Measurements from ENCODE around the gene SETD4.

The SETD4 gene

DNA sequence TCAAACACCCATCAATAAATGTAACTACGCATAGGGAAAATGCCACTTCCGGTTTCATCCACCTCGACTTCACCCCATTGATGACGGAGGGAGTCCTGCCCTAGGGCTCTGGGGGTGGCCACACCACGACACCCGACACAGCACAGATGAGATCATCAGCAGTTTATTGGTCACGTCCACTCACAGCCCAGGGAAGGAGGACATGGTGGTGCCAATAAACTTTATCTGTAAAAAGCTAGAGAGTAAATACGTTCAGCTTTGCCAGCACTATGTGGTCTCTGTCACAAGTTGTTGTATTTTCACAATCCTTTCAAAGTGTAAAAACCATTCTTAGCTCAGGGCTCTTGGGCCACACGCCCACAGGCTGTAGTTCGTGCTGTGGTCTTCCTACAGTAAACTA is 16.3 kb downstream of the SETD4 start:
- no peak for DNase-seq

DNA sequence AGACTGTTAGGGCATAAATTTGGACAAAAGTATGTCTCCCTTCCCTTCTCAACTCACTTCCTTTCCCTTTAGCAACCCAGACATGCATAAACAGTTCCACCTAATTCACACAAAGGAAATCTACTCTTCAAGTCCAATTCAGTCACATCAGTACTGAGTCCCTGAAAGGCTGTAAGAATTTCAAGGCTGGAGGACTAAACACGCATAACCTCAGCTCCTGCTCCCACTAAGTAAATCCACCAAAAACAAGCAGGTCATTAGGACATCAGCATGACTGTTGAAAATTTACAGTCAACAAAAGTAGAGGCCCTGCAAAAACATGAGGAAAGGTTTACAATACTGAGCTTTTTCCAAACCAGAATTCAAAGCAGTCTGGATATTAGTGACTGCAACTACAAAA is 18.4 kb downstream of the SETD4 start:
- no peak for DNase-seq

DNA sequence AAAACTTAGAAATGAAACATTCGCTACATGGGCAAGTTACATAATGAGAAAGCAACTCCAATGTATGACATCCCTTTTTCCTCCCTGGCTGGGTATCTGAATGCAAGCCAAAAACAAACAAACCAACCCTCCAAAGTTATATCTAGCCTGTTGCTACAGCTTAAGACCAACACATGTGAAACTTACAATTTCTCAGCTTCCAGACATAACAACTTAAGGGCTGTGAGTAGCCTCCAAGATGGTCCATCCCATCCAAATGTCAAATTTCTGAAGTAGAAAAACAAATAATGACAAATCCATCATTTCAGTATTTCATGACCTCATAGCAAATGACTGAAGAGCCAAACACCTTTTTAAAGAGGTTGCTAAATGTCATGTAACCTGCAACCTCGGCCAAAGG is 19.9 kb downstream of the SETD4 start:
- no peak for DNase-seq

DNA sequence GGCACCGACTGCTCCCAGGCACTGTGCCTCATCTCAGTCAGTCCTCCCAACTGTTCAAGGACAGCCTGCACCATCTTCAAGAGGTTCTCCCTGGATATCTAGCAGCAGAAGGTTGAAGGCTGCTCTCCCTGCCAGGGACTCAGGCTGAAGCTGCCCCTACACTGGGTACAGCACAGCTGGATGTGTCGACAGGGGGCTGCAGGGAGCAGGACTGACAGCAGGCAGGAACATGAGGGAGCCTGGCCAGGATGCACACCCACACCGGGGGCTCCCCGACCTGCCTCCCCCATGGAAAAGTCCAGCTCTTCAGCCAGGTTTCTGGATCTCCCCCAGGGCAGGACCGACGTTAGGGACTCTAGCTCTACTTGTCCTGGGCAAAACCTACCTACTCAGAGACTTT is 20.5 kb downstream of the SETD4 start:
- DNase-seq, result no peak

DNA sequence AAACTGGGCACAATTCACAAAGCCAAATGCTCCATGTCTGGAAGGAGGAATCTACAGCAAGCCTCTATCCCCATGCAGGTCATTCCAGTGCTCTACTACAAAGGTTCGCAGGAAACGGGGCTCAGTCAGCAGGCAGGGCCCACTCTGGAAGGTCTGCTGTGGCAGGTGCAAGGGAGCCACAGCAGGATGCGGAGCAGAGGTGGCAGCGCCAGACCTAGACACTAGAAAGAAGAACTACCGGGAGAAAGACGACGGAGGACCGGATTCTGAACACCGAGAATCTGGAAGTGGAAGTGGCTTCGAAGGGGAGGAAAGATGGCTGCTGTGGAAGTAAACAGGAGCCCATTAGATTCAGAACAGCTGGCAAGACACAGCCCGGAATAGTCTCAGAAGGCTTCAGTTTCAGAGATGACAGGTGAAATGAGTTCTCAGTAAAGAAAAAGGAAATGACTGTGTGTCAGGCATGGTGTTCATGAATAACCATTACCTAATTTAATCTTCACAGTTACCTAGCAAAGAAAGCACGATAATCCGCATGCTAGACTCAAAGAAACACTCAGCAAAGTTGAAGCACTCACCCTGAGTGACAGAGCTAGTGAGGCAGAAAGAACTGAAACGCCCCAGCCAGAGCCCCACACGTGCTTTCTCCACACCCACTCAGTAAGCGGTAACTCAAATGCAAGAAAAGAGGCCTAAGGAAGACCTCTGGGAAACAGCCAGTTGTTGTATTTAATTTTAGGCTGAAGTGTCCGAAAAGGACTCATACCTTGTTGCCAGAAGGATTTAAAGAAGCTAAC is 21.4 kb downstream of the SETD4 start:
- DNase-seq, result no peak

GRCh38 chr21:36035381-36035791 is 24.9 kb downstream of the SETD4 start:
- no peak for DNase-seq

- DNase-seq, result no peak
Observed at GRCh38 chr21:36034211-36034913, 26.0 kb downstream of the SETD4 start.

DNA sequence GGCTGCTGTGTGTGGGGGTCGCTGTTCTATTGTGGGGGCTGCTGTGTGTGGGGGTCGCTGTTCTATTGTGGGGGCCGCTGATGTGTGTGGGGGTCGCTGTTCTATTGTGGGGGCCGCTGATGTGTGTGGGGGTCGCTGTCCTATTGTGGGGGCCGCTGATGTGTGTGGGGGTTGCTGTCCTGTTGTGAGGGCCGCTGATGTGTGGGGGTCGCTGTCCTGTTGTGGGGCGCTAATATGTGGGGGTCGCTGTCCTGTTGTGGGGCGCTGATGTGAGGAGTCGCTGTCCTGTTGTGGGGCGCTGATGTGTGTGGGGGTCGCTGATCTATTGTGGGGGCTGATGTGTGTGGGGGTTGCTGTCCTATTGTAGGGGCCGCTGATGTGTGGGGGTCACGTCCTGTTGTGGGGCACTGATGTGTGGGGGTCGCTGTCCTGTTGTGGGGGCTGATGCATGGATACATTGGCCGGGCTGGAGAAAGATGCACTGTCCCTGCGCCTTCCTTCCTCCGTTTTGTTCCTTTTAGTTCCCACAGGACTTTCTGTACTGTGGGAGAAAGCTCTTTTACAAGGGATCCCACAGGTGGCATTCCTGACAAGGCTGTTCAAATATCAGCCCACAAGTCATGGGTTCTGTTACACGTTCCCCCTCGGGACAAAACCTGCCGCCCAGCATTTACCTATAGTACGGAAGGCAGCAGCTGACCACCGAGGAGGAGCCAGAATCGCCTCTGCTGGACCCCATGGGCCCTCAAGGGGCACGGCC is 27.5 kb downstream of the SETD4 start:
- DNase-seq, result no peak

- no peak for DNase-seq
Observed at GRCh38 chr21:36030581-36031189, 29.6 kb downstream of the SETD4 start.

- no peak for DNase-seq
Observed at GRCh38 chr21:36029309-36029708, 31.0 kb downstream of the SETD4 start.

- DNase-seq, result peak; percentile 12 to 68 (median 48)
Observed at GRCh38 chr21:36028127-36029069, 31.9 kb downstream of the SETD4 start.

GRCh38 chr21:36027347-36027746 is 33.0 kb downstream of the SETD4 start:
- DNase-seq, result no peak

DNA sequence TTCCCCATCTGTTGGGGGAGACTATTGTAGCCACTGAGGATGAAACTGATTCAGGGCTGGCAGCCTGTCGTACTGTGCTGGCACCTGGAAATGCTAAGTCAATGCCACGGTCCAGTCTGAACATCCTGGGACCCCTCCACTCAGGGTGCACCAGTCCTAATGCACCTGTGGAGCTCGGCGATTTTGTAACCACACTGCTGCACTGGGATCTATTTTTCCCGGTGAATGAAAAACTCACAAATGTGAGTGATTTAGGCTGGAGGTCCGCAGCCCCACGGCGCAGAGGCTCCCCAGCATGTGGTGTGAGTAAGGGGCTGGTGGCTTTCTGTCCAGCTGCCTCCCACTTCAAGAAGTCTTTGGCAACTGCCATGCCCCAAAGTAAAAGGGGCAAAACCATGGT is 35.5 kb downstream of the SETD4 start:
- DNase-seq, result no peak

- no peak for DNase-seq
Observed at GRCh38 chr21:36023092-36023480, 37.2 kb downstream of the SETD4 start.

DNA sequence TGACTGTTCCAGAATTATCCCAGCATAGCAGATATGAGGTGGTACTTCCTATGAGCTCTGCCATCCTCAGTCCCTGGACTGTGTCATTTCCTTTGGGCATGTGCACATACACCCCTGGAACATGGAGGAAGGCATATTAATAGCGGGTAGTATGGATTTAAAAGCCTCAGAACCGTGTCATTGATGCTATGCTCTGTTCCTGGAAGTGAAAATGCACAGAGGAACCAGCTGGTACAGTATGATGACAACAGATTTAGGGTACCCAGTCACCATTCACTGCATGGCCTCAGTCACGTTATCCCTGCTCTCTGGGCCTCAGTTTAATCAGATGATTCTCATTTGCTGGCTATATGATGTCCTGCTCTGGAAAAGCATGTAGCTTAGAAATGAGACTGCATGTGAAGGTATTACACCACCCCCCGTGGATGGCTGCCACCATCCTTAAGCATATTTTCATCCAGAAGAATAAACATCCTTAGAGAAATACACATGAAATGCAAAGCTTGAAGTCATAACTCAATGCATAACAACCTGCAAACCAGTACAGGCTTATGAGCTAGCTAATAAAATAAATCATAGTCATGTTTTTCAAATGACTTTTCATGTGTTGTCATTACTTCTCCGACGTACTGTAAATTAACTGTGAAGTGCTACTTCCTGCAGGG is 37.8 kb downstream of the SETD4 start:
- no peak for DNase-seq

DNA sequence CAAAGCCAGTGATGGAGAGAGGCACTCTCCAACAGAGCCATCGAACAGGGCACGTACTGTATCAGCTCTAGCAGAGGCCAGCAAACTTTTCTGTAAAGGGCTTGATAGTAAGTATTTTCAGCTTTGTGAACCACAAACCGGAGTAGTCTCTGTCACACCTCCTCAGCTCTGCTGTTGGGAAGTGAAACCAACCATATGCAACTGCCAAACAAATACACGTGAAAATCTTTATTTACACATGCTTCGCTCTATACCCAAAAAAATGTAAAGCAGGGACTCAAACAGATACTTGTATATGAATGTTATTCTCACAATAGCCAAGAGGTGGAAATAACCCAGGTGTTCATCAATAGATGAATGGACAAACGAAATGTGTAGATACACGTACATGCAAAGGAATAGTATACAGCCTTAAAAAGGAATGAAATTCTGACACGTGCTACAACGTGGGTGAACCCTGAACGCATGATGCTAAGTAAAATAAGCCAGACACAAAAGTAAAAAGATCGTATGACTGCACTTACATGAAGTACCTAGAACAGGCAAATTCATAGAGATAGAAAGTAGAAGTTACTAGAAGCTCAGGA is 39.0 kb downstream of the SETD4 start:
- no peak for DNase-seq

- no peak for DNase-seq
Observed at GRCh38 chr21:36015045-36015444, 45.3 kb downstream of the SETD4 start.

GRCh38 chr21:36010801-36011200 is 49.5 kb downstream of the SETD4 start:
- DNase-seq, result no peak

GRCh38 chr21:36008505-36008904 is 51.8 kb downstream of the SETD4 start:
- no peak for DNase-seq

GRCh38 chr21:36005879-36006400 is 54.4 kb downstream of the SETD4 start:
- no peak for DNase-seq

DNA sequence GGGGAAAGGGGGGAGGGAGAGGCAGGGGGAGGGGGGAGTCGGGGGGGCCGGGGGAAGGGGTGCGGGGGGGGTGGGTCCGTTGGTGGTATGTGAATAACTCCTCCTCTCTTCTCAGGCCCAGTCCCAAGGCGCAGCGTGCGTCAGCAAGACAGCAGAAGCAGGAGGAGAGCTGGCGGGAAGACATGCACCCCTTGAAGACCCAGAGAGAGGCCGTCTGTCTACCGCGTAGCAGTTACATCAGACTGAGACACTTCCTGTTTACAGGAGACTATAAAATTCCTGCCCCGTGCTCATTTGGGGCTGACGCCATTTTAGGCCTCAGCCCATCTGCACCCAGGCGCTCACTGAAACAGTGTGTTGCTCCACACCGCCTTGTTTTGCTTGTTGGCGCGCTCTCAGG is 55.3 kb downstream of the SETD4 start:
- no peak for DNase-seq

Data from stimulated activated naive CD4-positive, alpha-beta T cell (primary cell).